NCI-H748 (cell line): Measurements from ENCODE around the gene DEK.
"Not testable (repeated sequence)": the region's sequence is repeated elsewhere in the genome, so short reads cannot be mapped to it uniquely, and the experiment has no call there.

Experiments used
- DNase-seq: peaks from one replicate; lab custom pipeline; 2025; ENCODE audit not compliant: unreplicated experiment; lab: John Stamatoyannopoulos, UW

The DEK gene, protein sequence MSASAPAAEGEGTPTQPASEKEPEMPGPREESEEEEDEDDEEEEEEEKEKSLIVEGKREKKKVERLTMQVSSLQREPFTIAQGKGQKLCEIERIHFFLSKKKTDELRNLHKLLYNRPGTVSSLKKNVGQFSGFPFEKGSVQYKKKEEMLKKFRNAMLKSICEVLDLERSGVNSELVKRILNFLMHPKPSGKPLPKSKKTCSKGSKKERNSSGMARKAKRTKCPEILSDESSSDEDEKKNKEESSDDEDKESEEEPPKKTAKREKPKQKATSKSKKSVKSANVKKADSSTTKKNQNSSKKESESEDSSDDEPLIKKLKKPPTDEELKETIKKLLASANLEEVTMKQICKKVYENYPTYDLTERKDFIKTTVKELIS

GRCh38 chr6:18264219-18264922 is at the start of gene DEK:
DEK (minus strand) TSS chr6:18264530; CDS start chr6:18263987, 543 bp downstream.
- peak; percentile 97 for DNase-seq

DNA sequence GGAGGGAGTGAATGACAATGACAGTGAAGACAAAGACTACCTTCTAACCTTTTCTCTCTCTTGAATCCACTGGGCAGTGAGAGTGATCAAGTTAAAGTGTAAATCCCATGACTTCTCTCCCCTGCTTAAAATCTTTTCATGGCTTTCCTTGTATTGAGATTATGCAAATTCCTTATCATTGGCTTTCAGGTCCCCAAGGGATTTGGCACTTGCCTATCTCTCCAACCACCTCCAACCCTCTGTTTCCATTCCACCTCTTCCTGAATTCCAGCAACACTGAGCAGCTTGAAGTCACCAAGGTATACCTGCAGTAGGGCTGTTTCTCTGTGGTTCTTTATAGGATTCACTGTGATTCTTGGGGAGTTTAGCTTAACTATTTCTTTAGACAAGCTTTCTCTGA is 48.0 kb upstream of the DEK start:
- DNase-seq = no peak

DNA sequence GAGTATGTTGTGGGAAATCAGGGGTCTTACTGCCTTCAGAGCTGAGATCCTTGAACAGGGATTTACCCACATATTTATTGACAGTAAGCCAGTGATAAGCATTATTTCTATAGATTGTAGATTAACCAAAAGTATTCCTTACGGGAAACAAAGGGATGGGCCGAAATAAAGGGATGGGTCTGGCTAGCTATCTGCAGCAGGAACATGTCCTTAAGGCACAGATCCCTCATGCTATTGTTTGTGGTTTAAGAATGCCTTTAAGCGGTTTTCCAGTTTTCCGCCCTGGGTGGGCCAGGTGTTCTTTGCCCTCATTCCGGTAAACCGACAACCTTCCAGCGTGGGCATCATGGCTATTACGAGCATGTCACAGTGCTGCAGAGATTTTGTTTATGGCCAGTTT is 45.7 kb upstream of the DEK start:
- not testable (repeated sequence) for DNase-seq

- no peak for DNase-seq
These were observed 44.7 kb upstream of the DEK start for GRCh38 chr6:18309046-18309445.

- DNase-seq = no peak
These were observed 43.9 kb upstream of the DEK start for GRCh38 chr6:18308070-18308735.

DNA sequence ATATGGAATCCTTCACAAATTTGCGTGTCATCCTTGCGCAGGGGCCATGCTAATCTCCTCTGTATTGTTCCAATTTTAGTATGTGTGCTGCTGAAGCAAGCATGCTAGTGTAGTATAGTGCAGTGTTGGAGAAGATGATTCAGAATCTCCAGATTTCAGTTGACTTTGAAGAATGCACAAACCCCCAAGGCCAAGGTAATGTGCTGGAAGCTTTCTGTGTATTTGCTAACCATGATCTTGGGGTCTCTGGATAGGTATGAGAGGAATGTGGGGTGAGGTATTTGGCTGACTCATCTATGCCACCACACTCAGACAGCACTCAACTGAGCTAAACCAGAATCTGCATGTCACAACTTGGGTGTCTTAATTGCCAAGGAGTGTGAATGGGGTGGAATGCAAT is 42.6 kb upstream of the DEK start:
- DNase-seq = no peak

DNA sequence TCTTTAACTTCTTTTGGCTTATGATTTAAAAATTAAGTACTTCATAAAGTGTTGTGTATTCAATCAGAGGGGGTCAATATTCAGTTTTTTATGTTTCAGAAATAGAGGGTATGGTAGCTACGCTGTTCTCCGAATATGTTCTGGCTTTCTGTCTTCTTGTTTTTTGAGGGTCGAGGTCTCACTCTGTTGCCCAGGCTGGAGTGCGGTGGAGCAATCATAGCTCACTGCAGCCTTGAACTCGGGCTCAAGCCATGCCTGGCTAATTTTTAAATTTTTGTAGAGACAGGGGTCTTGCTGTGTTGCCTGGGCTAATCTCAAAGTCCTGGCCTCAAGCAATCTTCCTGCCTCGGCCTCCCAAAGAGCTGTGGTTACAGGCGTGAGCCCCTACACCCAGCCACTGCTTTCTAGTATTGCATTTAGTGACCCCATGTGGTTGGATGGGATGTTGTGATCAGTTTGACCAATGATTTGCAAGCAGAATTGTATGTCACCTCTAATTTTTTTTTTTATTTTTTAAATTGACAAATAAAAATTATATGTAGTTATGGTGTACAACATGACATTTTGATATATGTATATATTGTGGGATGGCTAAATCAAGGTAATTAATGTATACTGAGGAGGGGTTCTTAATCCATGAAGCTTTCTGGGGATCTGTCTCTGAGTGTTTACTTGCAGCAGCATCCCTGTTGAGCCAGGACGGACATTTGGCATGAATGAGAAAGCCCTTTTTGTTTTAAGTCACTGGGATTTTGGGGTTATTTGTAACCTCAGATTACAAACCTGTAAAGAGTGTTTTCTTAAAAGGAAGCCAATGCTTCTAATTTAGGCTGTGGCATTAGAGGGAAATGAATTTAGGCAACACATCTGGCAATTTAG is 38.5 kb upstream of the DEK start:
- peak; percentile 49 for DNase-seq

GRCh38 chr6:18293076-18293904 is 29.0 kb upstream of the DEK start:
- no peak for DNase-seq

DNA sequence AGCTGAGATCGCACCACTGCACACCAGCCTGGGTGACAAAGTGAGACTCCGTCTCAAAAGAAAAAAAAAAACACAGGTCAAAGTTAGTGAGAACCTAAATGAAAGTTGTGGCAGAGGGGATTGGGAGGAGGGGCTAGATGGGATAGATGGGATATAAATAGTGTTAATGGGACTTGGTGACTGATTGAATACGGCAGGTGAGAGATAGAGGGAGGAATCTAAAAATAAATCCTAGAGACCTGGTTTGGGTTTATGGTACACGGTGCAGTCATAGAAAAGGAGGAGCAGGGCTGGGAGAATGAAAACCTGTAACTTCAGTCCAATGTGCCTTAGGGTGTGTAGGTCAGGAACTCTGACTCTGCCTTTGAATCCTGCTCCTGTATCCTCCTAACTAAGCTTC is 25.0 kb upstream of the DEK start:
- no peak for DNase-seq

GRCh38 chr6:18284261-18284660 is 19.9 kb upstream of the DEK start:
- no peak for DNase-seq

DNA sequence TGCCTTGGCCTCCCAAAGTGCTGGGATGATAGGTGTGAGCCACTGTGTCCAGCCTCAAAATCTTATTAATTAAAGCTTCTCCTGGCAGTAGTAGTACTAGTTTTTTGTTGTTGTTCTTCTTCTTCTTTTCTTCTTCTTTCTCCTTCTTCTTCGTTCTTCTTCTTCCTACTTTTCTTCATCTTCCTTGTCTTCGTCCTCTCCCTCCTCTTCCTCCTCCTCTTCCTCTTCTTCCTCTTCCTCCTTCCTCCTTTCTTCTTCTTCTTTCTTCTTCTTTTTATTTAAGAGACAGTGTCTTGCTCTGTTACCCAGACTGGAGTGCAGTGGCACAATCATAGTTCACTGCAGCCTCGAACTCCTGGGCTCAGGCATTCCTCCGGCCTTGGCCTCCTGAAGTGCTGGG is 17.2 kb upstream of the DEK start:
- DNase-seq = no peak

GRCh38 chr6:18280084-18280483 is 15.8 kb upstream of the DEK start:
- DNase-seq = peak; percentile 91

GRCh38 chr6:18279422-18279821 is 15.1 kb upstream of the DEK start:
- no peak for DNase-seq

DNA sequence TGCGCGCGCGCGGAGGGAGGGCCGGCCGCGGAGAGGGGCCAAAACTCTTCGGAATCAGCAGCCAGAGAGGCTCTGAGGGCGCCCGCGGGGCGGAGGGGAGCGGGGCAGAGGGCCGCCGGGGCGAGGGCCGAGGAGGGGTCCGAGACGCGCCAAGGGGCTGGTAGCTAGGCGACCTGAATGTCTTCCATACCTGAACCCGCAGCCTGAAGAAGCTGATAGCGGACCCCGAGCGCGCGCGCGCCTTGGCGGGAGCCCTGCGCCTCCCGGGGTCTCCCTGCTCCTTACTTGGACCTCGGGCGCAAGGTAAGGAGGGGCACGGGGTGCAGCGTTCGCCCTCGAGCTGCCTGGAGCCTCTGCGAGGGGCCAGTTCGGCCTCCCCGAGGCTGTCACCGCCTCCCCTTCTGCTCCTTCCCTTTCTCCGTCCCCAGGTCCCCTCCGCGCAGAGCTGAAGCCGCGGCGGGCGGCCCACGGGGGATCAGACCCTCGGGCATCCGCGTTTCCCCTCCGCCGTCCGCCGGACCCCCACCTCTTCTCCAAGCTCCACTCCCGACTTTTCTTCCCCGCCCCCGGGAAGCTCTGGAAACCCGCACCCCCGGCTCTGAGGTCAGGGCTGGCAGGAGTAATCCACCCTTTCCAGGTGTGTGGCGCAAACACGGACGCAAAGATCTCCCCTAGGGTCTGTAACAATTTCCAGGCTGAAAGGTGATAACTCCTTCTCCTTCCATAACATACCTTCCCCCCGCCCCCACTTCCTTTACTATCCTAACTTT is 13.1 kb upstream of the DEK start:
- DNase-seq = peak; percentile 63

DNA sequence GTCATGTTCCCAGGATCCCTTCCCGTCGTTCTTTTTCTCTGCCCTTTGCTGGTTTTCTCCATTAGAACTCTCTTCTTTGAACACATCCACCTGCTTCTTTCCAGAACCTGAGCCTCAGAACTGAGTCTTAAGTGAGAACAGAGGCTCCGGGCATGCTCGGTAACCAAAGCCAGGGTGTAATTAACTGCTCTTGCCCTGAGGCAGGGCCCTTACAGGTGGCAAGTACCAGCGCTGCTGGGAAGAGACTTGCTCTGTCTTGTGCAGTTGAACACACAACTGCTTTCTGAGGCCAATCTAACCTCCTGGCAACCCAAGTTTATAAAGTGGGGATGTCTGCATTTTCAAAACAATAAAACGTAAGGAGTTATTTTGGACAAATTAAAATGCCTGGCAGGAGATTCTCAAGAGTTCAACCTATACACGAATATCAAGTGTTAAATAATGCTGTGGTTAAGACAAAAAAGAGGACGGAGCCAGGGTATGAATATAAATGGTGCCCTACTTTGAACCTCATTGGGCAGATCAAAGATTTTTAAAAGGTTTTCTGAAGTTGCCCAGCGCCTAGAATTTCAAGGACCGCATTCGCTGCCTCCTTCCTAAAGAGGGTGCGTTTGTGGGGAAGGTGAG is 12.4 kb upstream of the DEK start:
- DNase-seq = peak; percentile 72

DNA sequence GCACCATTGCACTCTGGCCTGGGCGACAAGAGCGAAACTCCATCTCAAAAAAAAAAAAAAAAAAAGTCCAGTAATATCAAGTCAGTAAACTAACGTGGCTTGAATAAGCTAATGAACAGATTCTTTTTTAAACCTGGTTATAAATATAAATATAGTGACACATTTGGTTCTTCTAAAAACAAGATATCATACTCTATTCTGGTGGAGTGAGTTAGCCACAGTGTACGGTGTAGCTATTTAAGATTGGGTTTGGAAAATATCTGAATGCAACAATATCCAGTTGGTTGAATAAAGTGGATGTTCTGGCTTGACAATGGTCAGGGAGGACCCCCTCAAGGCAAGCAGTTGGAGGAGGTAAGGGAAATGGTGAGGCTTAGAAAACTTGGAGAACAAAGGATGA is 5.9 kb upstream of the DEK start:
- no peak for DNase-seq

DNA sequence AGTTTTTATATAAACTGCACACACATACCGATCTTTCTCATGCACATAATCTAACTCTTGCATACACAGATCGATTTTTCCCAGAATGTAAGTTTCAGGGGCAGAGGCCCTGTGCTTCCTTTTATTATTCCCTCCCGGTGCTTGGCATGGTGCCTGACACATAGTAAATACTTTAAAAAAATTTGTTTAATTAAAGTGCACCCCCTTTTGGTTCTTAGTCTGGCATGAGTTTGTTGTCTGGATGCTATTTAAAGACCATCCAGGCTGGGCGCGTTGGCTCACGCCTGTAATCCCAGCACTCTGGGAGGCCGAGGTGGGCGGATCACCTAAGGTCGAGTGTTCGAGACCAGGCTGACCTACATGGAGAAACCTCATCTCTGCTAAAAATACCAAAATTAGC is 5.4 kb upstream of the DEK start:
- DNase-seq = no peak

DNA sequence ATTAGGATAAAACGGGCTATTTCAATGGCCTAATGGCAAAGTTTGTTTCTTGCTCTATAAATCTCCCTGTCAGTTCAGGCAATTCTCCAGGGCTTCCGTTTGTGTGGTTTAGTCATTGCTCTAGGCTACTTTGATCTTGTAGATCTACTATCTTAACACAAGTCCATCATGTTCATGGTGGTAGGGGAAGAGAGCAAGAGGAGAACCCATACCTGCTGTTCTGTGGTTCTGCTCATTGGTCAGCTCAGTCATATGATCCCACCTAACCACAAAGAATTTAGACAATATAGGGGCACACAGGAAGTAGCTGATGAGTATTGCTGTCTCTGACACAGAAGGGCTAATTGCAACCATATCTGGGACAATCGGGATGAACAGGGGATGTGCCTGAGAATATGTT is 4.9 kb upstream of the DEK start:
- no peak for DNase-seq

GRCh38 chr6:18268066-18268465 is 3.7 kb upstream of the DEK start:
- DNase-seq = no peak
